ENCODE measurements around the gene SELENOI.
"Not testable (repeated sequence)": the region's sequence is repeated elsewhere in the genome, so short reads cannot be mapped to it uniquely, and the experiment has no call there.

SELENOI gene

GRCh38 chr2:26302846-26303245 lies 43.1 kb upstream of the SELENOI start:
- no peak for DNase-seq (ENCODE audit: extremely low read depth, low read depth)
- no peak for TF ChIP-seq CTCF (IDR thresholded peaks at IDR 0.05; ENCODE audit: low read depth, low read length)

GRCh38 chr2:26305094-26305493 lies 40.8 kb upstream of the SELENOI start:
- DNase-seq (ENCODE audit: extremely low read depth, low read depth): not testable (repeated sequence)

GRCh38 chr2:26305540-26305939 lies 40.4 kb upstream of the SELENOI start:
- no peak for DNase-seq (ENCODE audit: extremely low read depth, low read depth)
- TF ChIP-seq CTCF (IDR thresholded peaks at IDR 0.05; ENCODE audit: low read depth, low read length): no peak

- no peak for DNase-seq (ENCODE audit: extremely low read depth, low read depth)
- no peak for TF ChIP-seq CTCF (IDR thresholded peaks at IDR 0.05; ENCODE audit: low read depth, low read length)
Observed at GRCh38 chr2:26309921-26310320, 36.0 kb upstream of the SELENOI start.

- TF ChIP-seq CTCF (IDR thresholded peaks at IDR 0.05; ENCODE audit: low read depth, low read length): no peak
- no peak for DNase-seq (ENCODE audit: extremely low read depth, low read depth)
Observed at GRCh38 chr2:26312471-26312870, 33.5 kb upstream of the SELENOI start.

GRCh38 chr2:26313446-26313845 lies 32.5 kb upstream of the SELENOI start:
- no peak for DNase-seq (ENCODE audit: extremely low read depth, low read depth)
- TF ChIP-seq CTCF (IDR thresholded peaks at IDR 0.05; ENCODE audit: low read depth, low read length): no peak

GRCh38 chr2:26314243-26314642 lies 31.7 kb upstream of the SELENOI start:
- DNase-seq (ENCODE audit: extremely low read depth, low read depth): no peak
- TF ChIP-seq CTCF (IDR thresholded peaks at IDR 0.05; ENCODE audit: low read depth, low read length): no peak

GRCh38 chr2:26316041-26316440 lies 29.9 kb upstream of the SELENOI start:
- no peak for DNase-seq (ENCODE audit: extremely low read depth, low read depth)
- TF ChIP-seq CTCF (IDR thresholded peaks at IDR 0.05; ENCODE audit: low read depth, low read length): peak; percentile 13

All from AG09319 (cell line).